SK-MEL-5 (cell line): ENCODE results near the gene CRYAA. TPM values are rescaled to one million over a fixed set of nuclear protein-coding genes. Genes with fewer than 3 reads are reported as not detected.

ENCODE experiments used
- DNase-seq: peaks from one replicate; pipeline ENCODE4 v3.0.0-alpha.2; 2016; ENCODE audit warnings: low read depth, low spot score
- in situ Hi-C: cut with HindIII; loops from 2 replicates; pipeline ENCODE4 v1.10.0; 2016; ENCODE audit warnings: low sequenced_read_pairs, high pct_unique_total_duplicates, low pct_unique_long_range_greater_than_20kb
- total RNA-seq: library from RNA; depleted of rRNA; stranded (reverse); fragments of >200 nt; shearing (Covaris generic); gene quantifications from 2 replicates; pipeline ENCODE4 v1.2.3, GENCODE V29; 2014; rRNA removed

Gene CRYAA
- total RNA-seq, 1 experiment from 2014 or later, result not detected

DNA sequence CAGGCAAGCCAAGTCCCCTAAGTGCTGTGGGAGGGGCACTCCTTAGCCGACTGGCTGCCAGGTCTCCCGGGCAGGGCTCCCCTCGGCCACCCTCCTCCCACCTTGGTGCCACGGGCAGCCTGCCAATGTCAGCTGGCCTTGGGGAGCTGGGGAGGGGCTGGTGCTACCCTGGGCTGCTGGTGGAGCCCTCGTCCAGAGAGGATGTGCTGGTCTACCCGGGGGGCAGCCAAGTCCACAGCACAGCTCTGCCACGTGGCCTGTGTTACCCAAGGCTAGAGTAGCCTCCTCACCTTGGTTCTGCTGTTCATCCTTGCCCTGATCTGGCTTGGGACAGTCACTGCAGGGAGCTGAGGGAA lies 42.9 kb downstream of the CRYAA start:
- no peak for DNase-seq
- in situ Hi-C loops, result no loop called here

Other genes starting within 250 kb of the CRYAA start
- gene ERVH48-1, start 243.4 kb upstream of the CRYAA start, total RNA-seq, result not detected in 2 replicates
- gene PKNOX1, start 194.4 kb upstream of the CRYAA start, total RNA-seq, result 18.5 and 21.2 TPM in 2 replicates
- gene CBS, start 93.2 kb upstream of the CRYAA start, total RNA-seq, result 28.4 and 30.3 TPM in 2 replicates
- gene U2AF1, start 61.4 kb upstream of the CRYAA start, total RNA-seq, result 26.7 and 27.1 TPM in 2 replicates